BJ (cell line): ENCODE measurements around the gene IGFN1. TPM values are rescaled to one million over a fixed set of nuclear protein-coding genes. Genes with fewer than 3 reads are reported as not detected.

ENCODE experiments used
- CTCF ChIA-PET: fragments of 350-600 bp; formaldehyde crosslinking; extraction: SDS; loops from one replicate; lab custom pipeline; 2021; ENCODE audit warnings: antibody characterized with exemption, inconsistent platforms; lab: Yijun Ruan, JAX
- POLR2A ChIA-PET: fragments of 300-600 bp; sonication (Branson Sonifier 250); formaldehyde crosslinking; extraction: SDS; loops from one replicate; lab custom pipeline; 2021; ENCODE audit warnings: antibody characterized with exemption; lab: Charles Lee
- DNase-seq: peaks from one replicate; pipeline ENCODE4 v3.0.0-alpha.2; 2011; ENCODE audit warnings: low read depth
- H3K27me3 ChIP-seq: 2 replicates; pipeline ENCODE4 v1.6.0; 2011; ENCODE audit warnings: low read length; ENCODE audit not compliant: control insufficient read depth, insufficient read depth
- H3K36me3 ChIP-seq: 2 replicates; pipeline ENCODE4 v1.5.1; 2011; ENCODE audit warnings: low read length; ENCODE audit not compliant: control insufficient read depth, insufficient read depth
- H3K4me3 ChIP-seq: 2 replicates; pipeline ENCODE4 v1.5.1; 2011; ENCODE audit warnings: low read depth, mild to moderate bottlenecking, control low read depth, low read length
- polyA plus RNA-seq: library from polyadenylated mRNA; depleted of rRNA; stranded (reverse); fragments of >200 nt; gene quantifications from 2 replicates; pipeline ENCODE4 v1.2.3, GENCODE V29; 2011
- TF ChIP-seq, protein P1 (sequence below): IDR thresholded peaks from 2 replicates; pipeline ENCODE4 v1.5.1; 2011; ENCODE audit warnings: low read depth, mild to moderate bottlenecking, control low read depth, inconsistent platforms, low read length, moderate library complexity; ENCODE audit not compliant: insufficient read depth

Gene IGFN1
- polyA plus RNA-seq, 1 experiment: not detected

DNA sequence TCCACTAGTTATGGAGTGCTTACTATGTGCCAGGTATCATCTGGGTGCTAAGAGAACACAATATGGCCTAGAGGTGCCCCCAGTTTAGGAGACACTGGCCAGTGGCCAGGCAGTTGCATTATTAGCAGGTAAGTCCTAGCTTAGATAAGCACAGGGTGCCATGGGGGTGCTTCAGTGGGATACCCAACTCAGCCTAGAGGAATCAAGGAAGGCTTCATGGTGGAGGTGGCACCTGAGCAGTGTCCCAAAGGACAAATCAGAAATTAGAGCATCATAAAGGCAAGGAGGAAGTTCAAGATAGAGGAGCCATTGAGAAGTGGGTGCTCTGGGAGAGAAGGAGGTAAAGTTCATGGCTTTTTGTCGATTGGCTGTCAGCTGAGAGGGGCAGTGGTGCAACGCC lies 60.8 kb downstream of the IGFN1 start:
- TF ChIP-seq, protein P1, sequence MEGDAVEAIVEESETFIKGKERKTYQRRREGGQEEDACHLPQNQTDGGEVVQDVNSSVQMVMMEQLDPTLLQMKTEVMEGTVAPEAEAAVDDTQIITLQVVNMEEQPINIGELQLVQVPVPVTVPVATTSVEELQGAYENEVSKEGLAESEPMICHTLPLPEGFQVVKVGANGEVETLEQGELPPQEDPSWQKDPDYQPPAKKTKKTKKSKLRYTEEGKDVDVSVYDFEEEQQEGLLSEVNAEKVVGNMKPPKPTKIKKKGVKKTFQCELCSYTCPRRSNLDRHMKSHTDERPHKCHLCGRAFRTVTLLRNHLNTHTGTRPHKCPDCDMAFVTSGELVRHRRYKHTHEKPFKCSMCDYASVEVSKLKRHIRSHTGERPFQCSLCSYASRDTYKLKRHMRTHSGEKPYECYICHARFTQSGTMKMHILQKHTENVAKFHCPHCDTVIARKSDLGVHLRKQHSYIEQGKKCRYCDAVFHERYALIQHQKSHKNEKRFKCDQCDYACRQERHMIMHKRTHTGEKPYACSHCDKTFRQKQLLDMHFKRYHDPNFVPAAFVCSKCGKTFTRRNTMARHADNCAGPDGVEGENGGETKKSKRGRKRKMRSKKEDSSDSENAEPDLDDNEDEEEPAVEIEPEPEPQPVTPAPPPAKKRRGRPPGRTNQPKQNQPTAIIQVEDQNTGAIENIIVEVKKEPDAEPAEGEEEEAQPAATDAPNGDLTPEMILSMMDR: no peak
- no peak overlapping the region for H3K4me3 ChIP-seq
- ChIA-PET POLR2A (no interaction called here), CTCF (interaction anchor here (1.4 to 6.7 kb wide), 4 partner anchors 91 to 157 kb away, joined by 4 to 144 read pairs (median 66); no protein-coding TSS in a partner anchor)
- peaks cover 3% of the 10 kb centered on the region; the same call in 1 of the 2 replicates for H3K27me3 ChIP-seq
- H3K36me3 ChIP-seq: no peaks in the 10 kb centered on the region
- no peak for DNase-seq

DNA sequence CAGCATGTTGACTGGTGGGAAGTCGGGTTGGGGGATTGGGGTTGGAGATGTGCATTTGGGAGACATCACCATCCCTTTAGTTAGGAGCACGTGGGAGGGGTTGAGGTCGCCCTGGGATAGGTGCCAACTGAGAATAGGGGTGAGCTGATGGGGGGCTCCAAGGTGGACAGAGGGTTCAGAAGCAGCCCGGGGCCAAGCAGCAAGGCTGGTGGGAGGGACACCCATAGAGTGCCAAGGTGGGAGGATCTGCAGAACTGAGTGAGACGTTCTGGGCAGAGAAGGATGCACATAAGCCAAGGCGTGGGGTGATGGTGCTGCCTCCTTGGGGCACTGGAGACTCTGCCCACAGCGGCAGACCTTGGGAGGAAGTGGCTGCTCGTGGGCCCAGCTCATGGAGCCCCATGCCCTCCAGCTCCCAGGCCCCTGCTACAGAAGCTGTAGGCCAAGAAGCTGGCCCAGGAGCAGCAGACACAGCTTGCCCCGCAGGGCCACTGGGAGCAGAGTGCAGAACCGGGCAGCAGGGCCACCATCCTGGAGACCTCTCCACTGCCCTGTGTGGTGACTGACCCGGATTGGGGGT lies 61.3 kb downstream of the IGFN1 start:
- H3K4me3 ChIP-seq: no peak overlapping the region
- H3K27me3 ChIP-seq: peaks cover 3% of the 10 kb centered on the region; the same call in 1 of the 2 replicates
- POLR2A ChIA-PET: no interaction called here
- CTCF ChIA-PET: interaction anchor here (1.4 to 6.7 kb wide), 4 partner anchors 90 to 157 kb away, joined by 4 to 144 read pairs (median 66); no protein-coding TSS in a partner anchor
- no peaks in the 10 kb centered on the region for H3K36me3 ChIP-seq
- DNase-seq: no peak
- TF ChIP-seq, protein P1: no peak

DNA sequence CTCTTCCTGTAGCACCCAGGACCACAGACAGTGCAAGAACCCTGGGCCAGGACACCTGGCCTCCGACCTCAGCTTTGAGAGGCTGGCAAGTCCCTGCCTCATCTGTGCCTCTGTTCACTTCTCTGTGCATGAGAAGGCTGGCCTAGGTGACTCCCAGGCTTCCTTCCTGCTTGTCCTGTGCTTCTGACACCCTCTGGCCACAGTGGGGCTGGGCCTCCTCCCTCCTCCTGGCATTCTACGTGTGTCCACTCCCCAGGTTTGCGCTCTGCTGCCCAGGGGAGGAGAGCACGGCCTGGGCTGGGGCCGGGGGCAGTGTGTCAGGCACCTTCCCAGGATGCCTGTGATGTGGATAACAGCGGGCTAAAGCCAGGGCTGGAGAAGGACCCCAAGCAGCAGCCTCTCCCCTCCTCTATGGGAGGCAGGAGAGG lies 62.3 kb downstream of the IGFN1 start:
- Histone ChIP-seq H3K36me3 (no peaks in the 10 kb centered on the region), H3K4me3 (no peak overlapping the region), H3K27me3 (peaks cover 3% of the 10 kb centered on the region; the same call in 1 of the 2 replicates)
- CTCF ChIA-PET: interaction anchor here (1.0 to 6.7 kb wide), 6 partner anchors 11 to 158 kb away, joined by 3 to 144 read pairs (median 7); no protein-coding TSS in a partner anchor
- POLR2A ChIA-PET: no interaction called here
- no peak for DNase-seq
- TF ChIP-seq, protein P1: no peak

DNA sequence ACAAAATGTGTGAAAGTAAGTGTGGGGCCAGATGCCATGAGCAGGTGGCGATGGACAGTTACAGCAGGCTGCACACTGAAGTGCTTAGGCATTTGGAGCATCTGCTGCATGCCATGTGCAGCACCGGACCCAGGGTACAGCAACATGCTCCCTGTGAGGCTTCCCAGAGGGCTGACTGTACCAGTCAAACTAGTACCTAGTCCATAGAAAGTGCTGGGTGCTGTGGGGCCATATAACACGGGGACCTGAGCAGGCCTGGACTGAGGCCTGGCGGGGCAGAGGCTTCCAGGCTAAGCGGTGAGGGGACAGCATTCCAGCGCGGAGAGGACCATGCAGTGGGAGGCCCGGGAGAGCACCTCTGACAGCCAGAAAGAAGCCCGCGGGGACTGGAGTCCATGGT lies 62.8 kb downstream of the IGFN1 start:
- ChIA-PET CTCF (interaction anchor here (0.7 to 6.7 kb wide), 26 partner anchors 8 to 208 kb away, joined by 3 to 144 read pairs (median 6); no protein-coding TSS in a partner anchor), POLR2A (no interaction called here)
- DNase-seq: no peak
- TF ChIP-seq, protein P1: no peak
- H3K4me3 ChIP-seq: no peak overlapping the region
- H3K36me3 ChIP-seq: no peaks in the 10 kb centered on the region
- H3K27me3 ChIP-seq: peaks cover 3% of the 10 kb centered on the region; the same call in 1 of the 2 replicates

DNA sequence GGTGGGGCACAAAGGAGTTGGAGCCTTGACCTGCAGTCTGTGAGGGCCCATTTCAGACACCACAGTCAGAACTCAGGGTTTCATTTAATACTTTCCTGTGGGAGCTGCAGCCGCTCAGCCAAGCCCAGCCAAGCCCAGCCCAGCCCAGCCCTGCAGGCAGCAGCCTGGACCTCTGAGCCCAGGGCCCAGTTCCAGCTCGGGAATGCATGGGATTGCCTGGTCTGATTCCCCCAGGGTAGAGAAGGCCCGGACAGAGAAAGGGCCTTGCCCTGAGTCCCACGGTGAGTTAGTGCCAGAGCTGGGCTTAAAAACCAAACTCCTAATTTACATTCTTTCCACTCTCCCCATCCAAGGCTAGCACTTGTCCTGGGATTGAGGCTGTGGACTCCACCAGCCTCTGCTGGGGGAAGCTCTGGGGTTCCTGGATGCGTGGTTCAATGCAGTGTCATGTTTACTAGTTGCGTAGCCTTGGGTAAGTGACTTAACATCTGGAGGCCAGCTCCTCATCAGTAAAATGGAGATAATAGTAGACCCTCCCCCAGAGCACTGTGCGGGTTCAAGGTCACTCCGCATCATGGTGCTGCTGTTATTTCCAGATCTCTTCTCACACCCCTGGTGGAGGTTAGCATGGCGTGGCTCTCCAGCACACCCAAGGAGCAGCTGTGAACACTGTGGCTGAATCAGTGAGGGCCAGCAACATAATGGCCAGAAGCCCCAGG lies 63.4 kb downstream of the IGFN1 start:
- Histone ChIP-seq H3K27me3 (peaks cover 1% of the 10 kb centered on the region; the same call in 1 of the 2 replicates), H3K36me3 (no peaks in the 10 kb centered on the region), H3K4me3 (no peak overlapping the region)
- no peak for DNase-seq
- POLR2A ChIA-PET: no interaction called here
- TF ChIP-seq, protein P1: no peak
- CTCF ChIA-PET: interaction anchor here (0.6 to 6.7 kb wide), 42 partner anchors 8 to 281 kb away, joined by 3 to 144 read pairs (median 4); partner anchors contain the start of gene PKP1
